HepG2 (cell line): Measurements from ENCODE around the gene HOXC4. TPM values are rescaled to one million over a fixed set of nuclear protein-coding genes. Genes with fewer than 3 reads are reported as not detected.
A peak's percentile ranks its signal among the peaks of the same experiment; 100 is the strongest.

Experiments
- GABPB1 ChIP-seq: IDR thresholded peaks from 2 replicates; pipeline ENCODE4 v1.6.1; 2016; ENCODE audit warnings: mild to moderate bottlenecking, missing genetic modification reagents, moderate library complexity, missing compliant biosample characterization
- NCOA2 ChIP-seq: sonication (generic); formaldehyde crosslinking; IDR thresholded peaks from 2 replicates; pipeline ENCODE4 v1.8.0; 2022; ENCODE audit warnings: inconsistent platforms
- NR2F6 ChIP-seq, 2 experiments: IDR thresholded peaks; 2 replicates each; pipeline ENCODE4 v1.6.1; 2016; ENCODE audit warnings: antibody characterized with exemption in 1 of 2, mild to moderate bottlenecking in 1 of 2
- REPIN1 ChIP-seq: sonication (generic); formaldehyde crosslinking; IDR thresholded peaks from 2 replicates; pipeline ENCODE4 v1.8.0; 2022; ENCODE audit warnings: missing genetic modification reagents, low read depth, mild to moderate bottlenecking, borderline replicate concordance
- SPEN ChIP-seq: sonication (generic); formaldehyde crosslinking; IDR thresholded peaks from 2 replicates; pipeline ENCODE4 v1.5.1; 2020; ENCODE audit warnings: low read depth, mild to moderate bottlenecking, missing genetic modification reagents
- STAG1 ChIP-seq: sonication (generic); formaldehyde crosslinking; IDR thresholded peaks from 2 replicates; pipeline ENCODE4 v1.4.0; 2020; ENCODE audit warnings: missing genetic modification reagents
- ZNF382 ChIP-seq: sonication (generic); formaldehyde crosslinking; IDR thresholded peaks from 2 replicates; pipeline ENCODE4 v1.5.0; 2020; ENCODE audit warnings: missing genetic modification reagents, mild to moderate bottlenecking, borderline replicate concordance
- ZNF530 ChIP-seq: sonication (generic); formaldehyde crosslinking; IDR thresholded peaks from 2 replicates; pipeline ENCODE4 v1.5.0; 2020; ENCODE audit warnings: low read depth, mild to moderate bottlenecking, missing genetic modification reagents
- ZNF703 ChIP-seq: sonication (generic); formaldehyde crosslinking; IDR thresholded peaks from 2 replicates; pipeline ENCODE4 v1.5.1; 2020; ENCODE audit warnings: missing genetic modification reagents, mild to moderate bottlenecking, moderate library complexity, borderline replicate concordance
- ZNF816 ChIP-seq: sonication (generic); formaldehyde crosslinking; IDR thresholded peaks from 2 replicates; pipeline ENCODE4 v1.8.0; 2022; ENCODE audit warnings: missing genetic modification reagents, mild to moderate bottlenecking, borderline replicate concordance
- ZSCAN30 ChIP-seq: sonication (generic); formaldehyde crosslinking; IDR thresholded peaks from 2 replicates; pipeline ENCODE4 v1.5.0; 2020; ENCODE audit warnings: mild to moderate bottlenecking, missing genetic modification reagents
- polyA plus RNA-seq, 8 experiments: library from polyadenylated mRNA; depleted of rRNA in 3 of 8; stranded (reverse) in 7 of 8; unstranded in 1 of 8; fragments of >200 nt; fragmentation: Illumina TruSeq in 4 of 8; extraction: Trizol in 4 of 8; gene quantifications; 2 replicates each; pipeline versions ENCODE4 v1.2.1 to v1.2.3, GENCODE V29; 2011 to 2016; ENCODE audit warnings: low read depth in 4 of 8, missing spikeins in 1 of 8, mixed read lengths in 1 of 8; ENCODE audit not compliant: insufficient read depth in 1 of 8
- total RNA-seq, 5 experiments: library from RNA; depleted of rRNA; stranded (reverse); fragments of >200 nt; fragmentation: Illumina TruSeq; extraction: Trizol; gene quantifications; 2 replicates each; pipeline ENCODE4 v1.2.3, GENCODE V29; 2016; ENCODE audit warnings: low read depth in 1 of 5
- TF ChIP-seq, protein P1 (sequence below): sonication (generic); formaldehyde crosslinking; IDR thresholded peaks from 2 replicates; pipeline ENCODE4 v1.4.0; 2020; ENCODE audit warnings: mild to moderate bottlenecking, missing genetic modification reagents
- TF ChIP-seq, protein P2 (sequence below), 2 experiments: sonication (generic) in 1 of 2; formaldehyde crosslinking in 1 of 2; IDR thresholded peaks; 2 replicates each; pipeline versions ENCODE4 v1.5.1 to v1.6.1; 2011 to 2020; ENCODE audit warnings: borderline replicate concordance in 1 of 2, low read depth in 1 of 2, low read length in 1 of 2, mild to moderate bottlenecking in 1 of 2, missing genetic modification reagents in 1 of 2, moderate library complexity in 1 of 2
- TF ChIP-seq, protein P3 (sequence below): sonication (generic); formaldehyde crosslinking; IDR thresholded peaks from 2 replicates; pipeline ENCODE4 v1.4.0; 2020; ENCODE audit warnings: missing genetic modification reagents
- TF ChIP-seq, protein P4 (sequence below): IDR thresholded peaks from 2 replicates; pipeline ENCODE4 v1.6.1; 2016

HOXC4 gene
- total and polyA plus RNA-seq, 2 of the 13 experiments (the other 11 are each of a cell fraction or from before 2014, with no cell fraction given): not detected

DNA sequence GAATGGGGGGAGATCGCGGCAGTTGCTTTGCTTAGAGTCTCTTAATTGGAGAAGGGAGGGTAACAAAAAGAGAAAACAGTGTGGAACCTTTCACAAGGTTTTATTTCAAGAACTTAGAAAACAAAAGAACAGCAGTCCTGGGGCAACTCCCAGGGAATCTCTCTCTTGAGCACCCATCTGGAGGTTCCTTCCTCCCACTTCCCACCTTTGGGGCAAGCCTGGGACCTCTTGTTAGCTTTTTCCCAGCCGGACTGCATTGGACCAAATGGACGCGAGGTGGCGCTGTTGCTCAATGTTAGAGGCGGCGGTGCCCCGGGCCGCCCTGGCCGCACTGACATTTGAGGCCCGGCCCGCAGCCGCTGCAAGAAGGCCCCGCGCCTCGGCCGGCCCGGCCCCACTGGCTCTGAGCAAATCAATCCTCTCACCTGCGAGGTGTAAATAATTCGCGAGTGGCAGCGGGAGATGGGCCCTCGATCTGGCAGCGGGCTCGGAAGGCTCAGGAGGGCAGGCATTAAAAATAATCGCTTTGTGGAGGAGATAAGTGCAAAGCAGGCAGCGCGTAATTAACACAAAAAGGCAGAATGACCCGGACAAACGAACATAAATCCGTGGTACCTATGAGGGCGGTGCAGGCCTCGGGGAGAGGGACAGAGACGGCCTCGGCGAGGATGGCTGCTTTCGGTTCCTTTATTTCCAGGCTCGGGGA lies 47.6 kb upstream of the HOXC4 start (continued):
- TF ChIP-seq, protein P1, sequence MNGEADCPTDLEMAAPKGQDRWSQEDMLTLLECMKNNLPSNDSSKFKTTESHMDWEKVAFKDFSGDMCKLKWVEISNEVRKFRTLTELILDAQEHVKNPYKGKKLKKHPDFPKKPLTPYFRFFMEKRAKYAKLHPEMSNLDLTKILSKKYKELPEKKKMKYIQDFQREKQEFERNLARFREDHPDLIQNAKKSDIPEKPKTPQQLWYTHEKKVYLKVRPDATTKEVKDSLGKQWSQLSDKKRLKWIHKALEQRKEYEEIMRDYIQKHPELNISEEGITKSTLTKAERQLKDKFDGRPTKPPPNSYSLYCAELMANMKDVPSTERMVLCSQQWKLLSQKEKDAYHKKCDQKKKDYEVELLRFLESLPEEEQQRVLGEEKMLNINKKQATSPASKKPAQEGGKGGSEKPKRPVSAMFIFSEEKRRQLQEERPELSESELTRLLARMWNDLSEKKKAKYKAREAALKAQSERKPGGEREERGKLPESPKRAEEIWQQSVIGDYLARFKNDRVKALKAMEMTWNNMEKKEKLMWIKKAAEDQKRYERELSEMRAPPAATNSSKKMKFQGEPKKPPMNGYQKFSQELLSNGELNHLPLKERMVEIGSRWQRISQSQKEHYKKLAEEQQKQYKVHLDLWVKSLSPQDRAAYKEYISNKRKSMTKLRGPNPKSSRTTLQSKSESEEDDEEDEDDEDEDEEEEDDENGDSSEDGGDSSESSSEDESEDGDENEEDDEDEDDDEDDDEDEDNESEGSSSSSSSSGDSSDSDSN: peak; percentile 34; the same call in 1 of the 2 replicates
- no peak for TF ChIP-seq ZSCAN30 (CRISPR knock-in tag)
- no peak for TF ChIP-seq ZNF382 (CRISPR knock-in tag)
- TF ChIP-seq NCOA2 (CRISPR knock-in tag): no peak
- no peak for TF ChIP-seq ZNF530 (CRISPR knock-in tag)
- no peak for TF ChIP-seq ZNF703
- TF ChIP-seq REPIN1: 0 out of 2 replicates have a peak, but pooled peaks have one; percentile 30
- TF ChIP-seq, protein P2, sequence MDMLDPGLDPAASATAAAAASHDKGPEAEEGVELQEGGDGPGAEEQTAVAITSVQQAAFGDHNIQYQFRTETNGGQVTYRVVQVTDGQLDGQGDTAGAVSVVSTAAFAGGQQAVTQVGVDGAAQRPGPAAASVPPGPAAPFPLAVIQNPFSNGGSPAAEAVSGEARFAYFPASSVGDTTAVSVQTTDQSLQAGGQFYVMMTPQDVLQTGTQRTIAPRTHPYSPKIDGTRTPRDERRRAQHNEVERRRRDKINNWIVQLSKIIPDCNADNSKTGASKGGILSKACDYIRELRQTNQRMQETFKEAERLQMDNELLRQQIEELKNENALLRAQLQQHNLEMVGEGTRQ (IDR thresholded peaks at IDR 0.05; ENCODE audit: low read depth, low read length): no peak
- TF ChIP-seq, protein P2 (CRISPR knock-in tag; IDR thresholded peaks at IDR 0.05; ENCODE audit: borderline replicate concordance): no peak
- peak; percentile 49; the same call in 1 of the 2 replicates for TF ChIP-seq SPEN (CRISPR knock-in tag)
- TF ChIP-seq ZNF816 (CRISPR knock-in tag): no peak
- TF ChIP-seq GABPB1 (CRISPR knock-in tag): peak; percentile 50; the same call in 1 of the 2 replicates
- TF ChIP-seq, protein P3, sequence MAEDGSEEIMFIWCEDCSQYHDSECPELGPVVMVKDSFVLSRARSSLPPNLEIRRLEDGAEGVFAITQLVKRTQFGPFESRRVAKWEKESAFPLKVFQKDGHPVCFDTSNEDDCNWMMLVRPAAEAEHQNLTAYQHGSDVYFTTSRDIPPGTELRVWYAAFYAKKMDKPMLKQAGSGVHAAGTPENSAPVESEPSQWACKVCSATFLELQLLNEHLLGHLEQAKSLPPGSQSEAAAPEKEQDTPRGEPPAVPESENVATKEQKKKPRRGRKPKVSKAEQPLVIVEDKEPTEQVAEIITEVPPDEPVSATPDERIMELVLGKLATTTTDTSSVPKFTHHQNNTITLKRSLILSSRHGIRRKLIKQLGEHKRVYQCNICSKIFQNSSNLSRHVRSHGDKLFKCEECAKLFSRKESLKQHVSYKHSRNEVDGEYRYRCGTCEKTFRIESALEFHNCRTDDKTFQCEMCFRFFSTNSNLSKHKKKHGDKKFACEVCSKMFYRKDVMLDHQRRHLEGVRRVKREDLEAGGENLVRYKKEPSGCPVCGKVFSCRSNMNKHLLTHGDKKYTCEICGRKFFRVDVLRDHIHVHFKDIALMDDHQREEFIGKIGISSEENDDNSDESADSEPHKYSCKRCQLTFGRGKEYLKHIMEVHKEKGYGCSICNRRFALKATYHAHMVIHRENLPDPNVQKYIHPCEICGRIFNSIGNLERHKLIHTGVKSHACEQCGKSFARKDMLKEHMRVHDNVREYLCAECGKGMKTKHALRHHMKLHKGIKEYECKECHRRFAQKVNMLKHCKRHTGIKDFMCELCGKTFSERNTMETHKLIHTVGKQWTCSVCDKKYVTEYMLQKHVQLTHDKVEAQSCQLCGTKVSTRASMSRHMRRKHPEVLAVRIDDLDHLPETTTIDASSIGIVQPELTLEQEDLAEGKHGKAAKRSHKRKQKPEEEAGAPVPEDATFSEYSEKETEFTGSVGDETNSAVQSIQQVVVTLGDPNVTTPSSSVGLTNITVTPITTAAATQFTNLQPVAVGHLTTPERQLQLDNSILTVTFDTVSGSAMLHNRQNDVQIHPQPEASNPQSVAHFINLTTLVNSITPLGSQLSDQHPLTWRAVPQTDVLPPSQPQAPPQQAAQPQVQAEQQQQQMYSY (CRISPR knock-in tag): no peak
- TF ChIP-seq, protein P4, sequence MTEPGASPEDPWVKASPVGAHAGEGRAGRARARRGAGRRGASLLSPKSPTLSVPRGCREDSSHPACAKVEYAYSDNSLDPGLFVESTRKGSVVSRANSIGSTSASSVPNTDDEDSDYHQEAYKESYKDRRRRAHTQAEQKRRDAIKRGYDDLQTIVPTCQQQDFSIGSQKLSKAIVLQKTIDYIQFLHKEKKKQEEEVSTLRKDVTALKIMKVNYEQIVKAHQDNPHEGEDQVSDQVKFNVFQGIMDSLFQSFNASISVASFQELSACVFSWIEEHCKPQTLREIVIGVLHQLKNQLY (CRISPR knock-in tag): no peak
- peak; percentile 97 for TF ChIP-seq STAG1 (CRISPR knock-in tag)
- TF ChIP-seq NR2F6 (IDR thresholded peaks at IDR 0.05): no peak
- TF ChIP-seq NR2F6 (CRISPR knock-in tag; IDR thresholded peaks at IDR 0.05): no peak
